H1 (cell line): ENCODE results near the gene ATXN7.

ENCODE experiments used
- BRCA1 ChIP-seq: IDR thresholded peaks from 2 replicates; pipeline ENCODE4 v1.6.1; 2012; ENCODE audit warnings: low read depth, low read length, improper control_type of control experiment
- CEBPB ChIP-seq: IDR thresholded peaks from 2 replicates; pipeline ENCODE4 v1.6.1; 2012; ENCODE audit warnings: low read depth, low read length
- CHD2 ChIP-seq: IDR thresholded peaks from 2 replicates; pipeline ENCODE4 v1.6.1; 2012; ENCODE audit warnings: low read length, improper control_type of control experiment
- CTCF ChIP-seq, 3 experiments: IDR thresholded peaks; 1 replicate in 2 of 3; 2 replicates in 1 of 3; pipeline versions ENCODE4 v1.5.1 to v1.6.1; 2011; ENCODE audit warnings: low read length in 3 of 3, mild to moderate bottlenecking in 3 of 3, inconsistent platforms in 2 of 3, low read depth in 1 of 3, moderate library complexity in 1 of 3; ENCODE audit not compliant: insufficient read depth in 1 of 3; ENCODE audit errors: control extremely low read depth in 1 of 3
- EP300 ChIP-seq, 2 experiments: IDR thresholded peaks; 1 replicate in 1 of 2; 2 replicates in 1 of 2; pipeline ENCODE4 v1.6.1; 2011 to 2012; ENCODE audit warnings: low read depth in 2 of 2, low read length in 2 of 2, mild to moderate bottlenecking in 2 of 2, borderline replicate concordance in 1 of 2, inconsistent platforms in 1 of 2, moderate library complexity in 1 of 2
- EZH2 ChIP-seq: fragments of 200-600 bp; sonication (generic); IDR thresholded peaks from 2 replicates; pipeline ENCODE4 v1.7.1; 2012; ENCODE audit warnings: low read depth, mild to moderate bottlenecking, moderate library complexity, low read length, inconsistent platforms; ENCODE audit not compliant: severe bottlenecking
- FOSL1 ChIP-seq: IDR thresholded peaks from 2 replicates; pipeline ENCODE4 v1.6.1; 2011; ENCODE audit warnings: mild to moderate bottlenecking, low read depth, low read length, moderate library complexity; ENCODE audit not compliant: insufficient read depth
- KDM5A ChIP-seq: fragments of 200-600 bp; IDR thresholded peaks from 2 replicates; pipeline ENCODE4 v1.7.1; 2012; ENCODE audit warnings: mild to moderate bottlenecking, low read length, inconsistent platforms, mixed read lengths
- PHF8 ChIP-seq: fragments of 200-600 bp; sonication (generic); conservative IDR thresholded peaks from 2 replicates; pipeline ENCODE4 v1.7.1; 2012; ENCODE audit warnings: low read depth, mild to moderate bottlenecking, inconsistent platforms, low read length, moderate library complexity
- POU5F1 ChIP-seq: IDR thresholded peaks from 2 replicates; pipeline ENCODE4 v1.6.1; 2011; ENCODE audit warnings: low read depth, mild to moderate bottlenecking, low read length, moderate library complexity
- SIN3A ChIP-seq, 2 experiments: IDR thresholded peaks in 1 of 2; conservative IDR thresholded peaks in 1 of 2; 2 replicates each; pipeline ENCODE4 v1.6.1; 2011 to 2012; ENCODE audit warnings: low read length in 2 of 2, improper control_type of control experiment in 1 of 2, low read depth in 1 of 2, mild to moderate bottlenecking in 1 of 2
- TAF7 ChIP-seq: optimal IDR thresholded peaks from 2 replicates; pipeline ENCODE3; 2011; ENCODE audit warnings: low read depth, mild to moderate bottlenecking, inconsistent platforms, low read length, moderate library complexity, borderline replicate concordance
- TCF12 ChIP-seq: IDR thresholded peaks from 2 replicates; pipeline ENCODE4 v1.6.1; 2011; ENCODE audit warnings: low read depth, mild to moderate bottlenecking, low read length
- ZNF274 ChIP-seq: IDR thresholded peaks from 2 replicates; pipeline ENCODE4 v1.7.0; 2012; ENCODE audit warnings: low read length, borderline replicate concordance; ENCODE audit errors: extremely low read depth

DNA sequence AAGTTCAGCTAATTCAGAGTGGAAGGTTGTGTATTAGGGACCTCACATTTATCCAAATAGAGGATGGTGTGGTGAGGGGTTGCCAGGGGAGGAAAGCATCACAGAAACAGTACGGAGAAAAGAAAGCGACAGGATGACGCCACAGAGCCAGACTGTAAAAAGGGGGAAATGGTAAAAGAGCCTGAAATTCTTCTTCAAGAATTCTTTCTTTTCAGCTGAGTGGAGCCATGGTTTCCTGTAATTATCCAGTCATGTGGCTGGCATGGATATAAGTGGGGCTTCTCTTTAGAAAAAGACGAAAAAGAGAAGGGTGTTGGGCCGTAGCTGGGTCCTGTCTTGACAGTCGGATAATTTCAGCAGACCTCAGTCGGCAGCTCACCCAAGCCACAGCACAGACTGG lies 184.1 kb downstream of the ATXN7 start:
- TF ChIP-seq KDM5A: no peak
- TF ChIP-seq TCF12: no peak
- no peak for TF ChIP-seq TAF7
- TF ChIP-seq ZNF274: no peak
- no peak for TF ChIP-seq POU5F1
- no peak for TF ChIP-seq PHF8
- no peak for TF ChIP-seq CHD2
- no peak for TF ChIP-seq CTCF (IDR thresholded peaks at IDR 0.05; ENCODE audit: control extremely low read depth in 1 of 3, insufficient read depth in 1 of 3, low read depth in 1 of 3, low read length in 3 of 3)
- no peak for TF ChIP-seq CEBPB
- no peak for TF ChIP-seq FOSL1
- TF ChIP-seq EZH2: no peak
- no peak for TF ChIP-seq BRCA1
- no peak for TF ChIP-seq EP300 (IDR thresholded peaks at IDR 0.05; ENCODE audit: borderline replicate concordance in 1 of 2, low read depth in 2 of 2, low read length in 2 of 2)
- TF ChIP-seq SIN3A (conservative IDR thresholded peaks at IDR 0.05 in 1 of 2, IDR thresholded peaks at IDR 0.05 in 1 of 2; ENCODE audit: low read depth in 1 of 2, low read length in 2 of 2): no peak
